ENCODE measurements around the gene SYNDIG1L. TPM values are rescaled to one million over a fixed set of nuclear protein-coding genes. Genes with fewer than 3 reads are reported as not detected.

SYNDIG1L gene
- polyA plus RNA-seq, 1 donor from 2014 or later: 2.0 TPM

DNA sequence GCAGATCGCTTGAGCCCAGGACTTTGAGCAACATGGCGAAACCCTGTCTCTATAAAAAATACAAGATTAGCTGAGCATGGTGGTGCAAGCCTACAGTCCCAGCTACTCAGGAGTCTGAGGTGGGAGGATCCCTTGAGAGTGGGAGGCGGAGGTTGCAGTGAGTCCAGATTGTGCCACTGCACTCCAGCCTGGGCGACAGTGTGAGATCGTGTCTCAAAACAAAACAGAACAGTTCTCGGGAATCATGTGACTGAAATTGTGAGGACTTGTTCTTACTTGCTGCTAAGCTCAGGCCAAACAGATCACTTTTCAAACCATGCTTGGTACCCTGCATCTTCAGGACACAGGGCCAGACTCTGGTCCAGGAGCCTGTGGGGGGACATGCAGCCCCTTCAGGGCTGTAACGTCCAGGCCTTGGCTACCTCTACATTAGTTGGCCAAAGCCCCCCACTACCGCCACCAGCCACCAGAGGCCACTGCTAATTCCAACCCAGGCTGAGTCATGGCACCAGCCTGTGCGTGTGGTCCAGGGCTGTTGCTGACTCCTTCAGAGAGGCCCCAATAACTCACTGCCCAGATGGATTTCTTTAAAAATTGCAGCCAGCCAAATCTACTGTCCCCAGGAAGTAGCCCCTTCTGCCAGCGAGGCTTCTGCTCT lies 33.4 kb upstream of the SYNDIG1L start:
- no peak overlapping the region for H3K4me2 ChIP-seq (ENCODE audit: low read length)
- no peaks in the 10 kb centered on the region for H3K9me3 ChIP-seq (ENCODE audit: low read length)
- TF ChIP-seq POLR2AphosphoS5 (IDR thresholded peaks at IDR 0.05) (no peak), TAF1 (IDR thresholded peaks at IDR 0.05; ENCODE audit: low read depth) (no peak), EP300 (conservative IDR thresholded peaks at IDR 0.05; ENCODE audit: poor library complexity, severe bottlenecking) (no peak)
- H4K20me1 ChIP-seq (ENCODE audit: insufficient read depth): no peaks in the 10 kb centered on the region
- H2AFZ ChIP-seq (ENCODE audit: low read depth, low read length): no peak overlapping the region
- H3K36me3 ChIP-seq (ENCODE audit: insufficient read depth, low read length): no peaks in the 10 kb centered on the region
- no peaks in the 10 kb centered on the region for H3F3A ChIP-seq (ENCODE audit: insufficient read depth, low read length, poor library complexity, severe bottlenecking)
- no peak overlapping the region for H3K4me3 ChIP-seq (ENCODE audit: low read length)
- no peak overlapping the region for H3K27ac ChIP-seq (ENCODE audit: low read length)
- no peaks in the 10 kb centered on the region for H3K9me2 ChIP-seq (ENCODE audit: insufficient read depth, low read length)
- no peaks in the 10 kb centered on the region for H3K27me3 ChIP-seq (ENCODE audit: insufficient read depth, low read depth, low read length)
- H3K9ac ChIP-seq (ENCODE audit: low read length): no peak overlapping the region
- no peaks in the 10 kb centered on the region for H3K79me2 ChIP-seq (replicated peaks; ENCODE audit: insufficient read depth, low read length)

DNA sequence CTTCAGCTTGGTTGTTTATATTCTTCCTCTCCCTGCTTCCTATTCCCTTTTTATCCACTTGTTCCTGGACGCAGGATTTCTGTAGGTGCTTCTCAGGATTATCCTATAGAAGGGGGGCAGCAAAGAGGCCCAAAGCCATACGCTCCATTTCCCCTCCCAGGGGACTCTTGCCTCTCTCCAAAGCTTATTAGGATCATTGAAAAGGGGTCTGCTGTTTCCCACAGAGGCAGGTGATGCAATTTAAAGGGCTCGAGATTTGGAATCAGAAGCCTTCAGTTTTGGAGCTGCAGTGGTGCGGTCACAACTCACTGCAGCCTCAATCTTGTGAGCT lies 31.5 kb upstream of the SYNDIG1L start:
- Histone ChIP-seq H3K9ac (ENCODE audit: low read length) (no peak overlapping the region), H3K4me2 (ENCODE audit: low read length) (no peak overlapping the region)
- TF ChIP-seq SMC3 (conservative IDR thresholded peaks at IDR 0.05; ENCODE audit: poor library complexity): no peak
- TF ChIP-seq RAD21 (conservative IDR thresholded peaks at IDR 0.05): no peak
- TF ChIP-seq POLR2AphosphoS5 (IDR thresholded peaks at IDR 0.05): no peak
- TF ChIP-seq, protein P1, sequence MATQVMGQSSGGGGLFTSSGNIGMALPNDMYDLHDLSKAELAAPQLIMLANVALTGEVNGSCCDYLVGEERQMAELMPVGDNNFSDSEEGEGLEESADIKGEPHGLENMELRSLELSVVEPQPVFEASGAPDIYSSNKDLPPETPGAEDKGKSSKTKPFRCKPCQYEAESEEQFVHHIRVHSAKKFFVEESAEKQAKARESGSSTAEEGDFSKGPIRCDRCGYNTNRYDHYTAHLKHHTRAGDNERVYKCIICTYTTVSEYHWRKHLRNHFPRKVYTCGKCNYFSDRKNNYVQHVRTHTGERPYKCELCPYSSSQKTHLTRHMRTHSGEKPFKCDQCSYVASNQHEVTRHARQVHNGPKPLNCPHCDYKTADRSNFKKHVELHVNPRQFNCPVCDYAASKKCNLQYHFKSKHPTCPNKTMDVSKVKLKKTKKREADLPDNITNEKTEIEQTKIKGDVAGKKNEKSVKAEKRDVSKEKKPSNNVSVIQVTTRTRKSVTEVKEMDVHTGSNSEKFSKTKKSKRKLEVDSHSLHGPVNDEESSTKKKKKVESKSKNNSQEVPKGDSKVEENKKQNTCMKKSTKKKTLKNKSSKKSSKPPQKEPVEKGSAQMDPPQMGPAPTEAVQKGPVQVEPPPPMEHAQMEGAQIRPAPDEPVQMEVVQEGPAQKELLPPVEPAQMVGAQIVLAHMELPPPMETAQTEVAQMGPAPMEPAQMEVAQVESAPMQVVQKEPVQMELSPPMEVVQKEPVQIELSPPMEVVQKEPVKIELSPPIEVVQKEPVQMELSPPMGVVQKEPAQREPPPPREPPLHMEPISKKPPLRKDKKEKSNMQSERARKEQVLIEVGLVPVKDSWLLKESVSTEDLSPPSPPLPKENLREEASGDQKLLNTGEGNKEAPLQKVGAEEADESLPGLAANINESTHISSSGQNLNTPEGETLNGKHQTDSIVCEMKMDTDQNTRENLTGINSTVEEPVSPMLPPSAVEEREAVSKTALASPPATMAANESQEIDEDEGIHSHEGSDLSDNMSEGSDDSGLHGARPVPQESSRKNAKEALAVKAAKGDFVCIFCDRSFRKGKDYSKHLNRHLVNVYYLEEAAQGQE (IDR thresholded peaks at IDR 0.05; ENCODE audit: borderline replicate concordance): no peak
- TF ChIP-seq, protein P2, sequence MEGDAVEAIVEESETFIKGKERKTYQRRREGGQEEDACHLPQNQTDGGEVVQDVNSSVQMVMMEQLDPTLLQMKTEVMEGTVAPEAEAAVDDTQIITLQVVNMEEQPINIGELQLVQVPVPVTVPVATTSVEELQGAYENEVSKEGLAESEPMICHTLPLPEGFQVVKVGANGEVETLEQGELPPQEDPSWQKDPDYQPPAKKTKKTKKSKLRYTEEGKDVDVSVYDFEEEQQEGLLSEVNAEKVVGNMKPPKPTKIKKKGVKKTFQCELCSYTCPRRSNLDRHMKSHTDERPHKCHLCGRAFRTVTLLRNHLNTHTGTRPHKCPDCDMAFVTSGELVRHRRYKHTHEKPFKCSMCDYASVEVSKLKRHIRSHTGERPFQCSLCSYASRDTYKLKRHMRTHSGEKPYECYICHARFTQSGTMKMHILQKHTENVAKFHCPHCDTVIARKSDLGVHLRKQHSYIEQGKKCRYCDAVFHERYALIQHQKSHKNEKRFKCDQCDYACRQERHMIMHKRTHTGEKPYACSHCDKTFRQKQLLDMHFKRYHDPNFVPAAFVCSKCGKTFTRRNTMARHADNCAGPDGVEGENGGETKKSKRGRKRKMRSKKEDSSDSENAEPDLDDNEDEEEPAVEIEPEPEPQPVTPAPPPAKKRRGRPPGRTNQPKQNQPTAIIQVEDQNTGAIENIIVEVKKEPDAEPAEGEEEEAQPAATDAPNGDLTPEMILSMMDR (IDR thresholded peaks at IDR 0.05; ENCODE audit: poor library complexity, severe bottlenecking): no peak
- TF ChIP-seq TAF1 (IDR thresholded peaks at IDR 0.05; ENCODE audit: low read depth): no peak
- no peak for TF ChIP-seq EZH2 (IDR thresholded peaks at IDR 0.05; ENCODE audit: borderline replicate concordance, insufficient read depth, low read length, poor library complexity, severe bottlenecking)
- no peak for TF ChIP-seq EP300 (conservative IDR thresholded peaks at IDR 0.05; ENCODE audit: poor library complexity, severe bottlenecking)
- TF ChIP-seq MXI1 (conservative IDR thresholded peaks at IDR 0.05; ENCODE audit: poor library complexity, severe bottlenecking): no peak

More for the DNA sequence above, 31.5 kb upstream of the SYNDIG1L start:
- Histone ChIP-seq H3K27ac (ENCODE audit: low read length) (no peak overlapping the region), H3K4me3 (ENCODE audit: low read length) (no peak overlapping the region), H3K36me3 (ENCODE audit: insufficient read depth, low read length) (no peaks in the 10 kb centered on the region), H3K9me3 (ENCODE audit: low read length) (no peaks in the 10 kb centered on the region), H3K9me2 (ENCODE audit: insufficient read depth, low read length) (no peaks in the 10 kb centered on the region), H4K20me1 (ENCODE audit: insufficient read depth) (no peaks in the 10 kb centered on the region), H3F3A (ENCODE audit: insufficient read depth, low read length, poor library complexity, severe bottlenecking) (no peaks in the 10 kb centered on the region), H3K79me2 (replicated peaks; ENCODE audit: insufficient read depth, low read length) (no peaks in the 10 kb centered on the region), H2AFZ (ENCODE audit: low read depth, low read length) (no peak overlapping the region), H3K27me3 (ENCODE audit: insufficient read depth, low read depth, low read length) (no peaks in the 10 kb centered on the region)

Data from neural cell (in vitro differentiated cells).